Fibroblast of mammary gland (primary cell): ENCODE results near the gene NT5DC1.

Source experiments
- DNase-seq: peaks from one replicate; pipeline ENCODE4 v3.0.0-alpha.2; 2010; ENCODE audit warnings: low read depth
- H3K4me3 ChIP-seq: 2 replicates; pipeline ENCODE4 v1.5.1; 2011; ENCODE audit warnings: low read depth, mild to moderate bottlenecking, low read length, moderate library complexity; ENCODE audit not compliant: control insufficient read depth
- CTCF ChIP-seq: conservative IDR thresholded peaks from 2 replicates; pipeline ENCODE4 v1.5.1; 2011; ENCODE audit warnings: low read depth, low read length, inconsistent platforms; ENCODE audit not compliant: control insufficient read depth, insufficient read depth

The NT5DC1 gene

DNA sequence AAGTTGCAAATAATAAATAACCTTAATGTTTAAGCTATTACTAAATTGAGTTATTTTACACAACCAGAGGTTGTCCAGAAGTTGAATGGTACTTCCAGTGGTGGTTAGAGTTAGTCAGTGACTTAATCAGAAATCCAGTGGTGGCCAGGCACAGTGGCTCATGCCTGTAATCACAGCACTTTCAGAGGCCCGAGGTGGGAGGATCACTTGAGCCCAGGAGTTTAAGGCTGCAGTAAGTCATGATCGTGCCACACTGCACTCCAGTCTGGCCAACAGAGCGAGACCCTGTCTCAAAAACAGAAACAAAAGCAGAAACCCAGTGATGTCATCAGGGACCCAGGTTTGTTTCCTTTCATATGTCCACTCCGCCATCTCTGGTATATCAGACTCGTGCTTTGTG lies 118.2 kb downstream of the NT5DC1 start:
- TF ChIP-seq CTCF = no peak
- DNase-seq = no peak
- no peak overlapping the region for H3K4me3 ChIP-seq

GRCh38 chr6:116221067-116221466 lies 120.4 kb downstream of the NT5DC1 start:
- no peak overlapping the region for H3K4me3 ChIP-seq

GRCh38 chr6:116221911-116222310 lies 121.3 kb downstream of the NT5DC1 start:
- no peak overlapping the region for H3K4me3 ChIP-seq
- no peak for DNase-seq
- TF ChIP-seq CTCF = no peak

More at GRCh38 chr6:116221067-116221466, 120.4 kb downstream of the NT5DC1 start:
- DNase-seq = peak; percentile 30
- TF ChIP-seq CTCF = no peak

- H3K4me3 ChIP-seq = no peak overlapping the region
- no peak for DNase-seq
- TF ChIP-seq CTCF = no peak
These were observed 122.7 kb downstream of the NT5DC1 start for GRCh38 chr6:116223355-116223754.

DNA sequence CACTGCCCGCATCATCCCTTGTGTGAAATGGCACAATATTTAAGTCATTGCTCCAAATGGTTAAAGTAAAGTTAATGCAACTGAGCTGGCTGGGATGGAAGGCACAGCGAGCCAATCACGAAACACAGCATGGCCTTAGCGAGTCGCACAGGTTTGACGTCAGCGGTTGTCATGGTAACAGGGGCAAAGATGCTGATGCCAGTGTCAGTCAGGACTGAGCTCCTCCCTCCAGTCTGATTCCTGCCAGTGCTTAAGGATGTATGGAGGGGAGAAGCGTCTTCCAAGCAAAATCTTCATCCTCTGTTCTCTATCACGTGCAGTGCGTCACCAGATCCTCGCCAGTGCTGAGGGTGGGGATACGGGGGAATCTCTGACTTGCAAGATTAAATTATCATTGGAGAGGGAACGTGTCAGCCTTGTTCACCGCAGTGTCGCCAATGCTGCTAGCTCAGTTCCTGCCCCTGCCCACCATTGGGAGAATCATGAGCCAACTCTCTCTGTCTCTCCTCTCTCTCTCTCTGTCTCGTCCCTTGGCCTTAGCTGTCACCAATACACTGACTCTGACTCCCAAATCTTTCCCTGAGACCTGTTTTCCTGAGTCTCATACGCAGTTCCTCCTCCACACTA lies 128.7 kb downstream of the NT5DC1 start:
- H3K4me3 ChIP-seq = peak overlapping the region; percentile 47
- DNase-seq = peak; percentile 97
- TF ChIP-seq CTCF = no peak

DNA sequence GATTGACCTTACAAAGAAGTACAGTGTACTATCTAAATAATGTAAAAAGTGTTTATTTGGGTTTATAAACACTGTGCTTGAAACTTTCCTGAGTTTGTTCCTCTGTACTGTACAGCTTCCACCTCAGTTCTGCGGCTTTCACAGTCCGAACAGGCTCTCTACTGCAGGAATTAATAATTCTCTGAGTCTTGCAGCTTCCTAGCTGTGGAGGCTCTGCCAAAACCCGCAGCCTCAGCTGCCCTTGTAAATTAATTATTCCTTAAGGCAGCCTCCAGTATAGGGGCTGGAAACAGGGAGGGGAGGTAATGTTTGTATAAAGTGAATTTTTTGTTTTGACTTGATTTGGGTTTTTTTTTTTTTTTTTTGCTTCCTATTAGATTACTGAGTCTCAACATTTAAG lies 134.0 kb downstream of the NT5DC1 start:
- no peak for DNase-seq
- no peak overlapping the region for H3K4me3 ChIP-seq
- TF ChIP-seq CTCF = no peak

GRCh38 chr6:116238083-116238482 lies 137.4 kb downstream of the NT5DC1 start:
- no peak for DNase-seq
- no peak overlapping the region for H3K4me3 ChIP-seq
- TF ChIP-seq CTCF = no peak
